Activated CD4-positive, alpha-beta T cell treated with anti-CD3 and anti-CD28 coated beads for 36 hours (primary cell): Measurements from ENCODE around the gene ZNF341. TPM values are rescaled to one million over a fixed set of nuclear protein-coding genes. Genes with fewer than 3 reads are reported as not detected.
"Not testable (repeated sequence)": the region's sequence is repeated elsewhere in the genome, so short reads cannot be mapped to it uniquely, and the experiment has no call there.

ENCODE experiments used
- ATAC-seq: fragments of 200-7000 bp; cut with Tn5 transposase; one replicate; pipeline ENCODE4 v1.10.0; 2021; ENCODE audit warnings: mild to moderate bottlenecking, moderate library complexity
- CTCF ChIA-PET: fragments of 350-600 bp; sonication (Branson Sonifier 250); formaldehyde crosslinking; loops from one replicate; lab custom pipeline; 2021; ENCODE audit warnings: antibody characterized with exemption; lab: Charles Lee
- POLR2A ChIA-PET: fragments of 350-600 bp; sonication (Branson Sonifier 250); formaldehyde crosslinking; loops from one replicate; lab custom pipeline; 2021; ENCODE audit warnings: antibody characterized with exemption, inconsistent platforms; lab: Charles Lee
- DNase-seq: peaks from one replicate; pipeline ENCODE4 v3.0.0-alpha.2; 2020
- H3K27ac Mint-ChIP-seq: one replicate; pipeline ENCODE4 v1.8.0; 2021; ENCODE audit warnings: mixed read lengths
- H3K27me3 Mint-ChIP-seq: one replicate; pipeline ENCODE4 v1.8.0; 2021; ENCODE audit warnings: mixed read lengths
- H3K36me3 Mint-ChIP-seq: one replicate; pipeline ENCODE4 v1.8.0; 2021; ENCODE audit warnings: low read depth, mixed read lengths
- H3K4me1 Mint-ChIP-seq: one replicate; pipeline ENCODE4 v1.8.0; 2021; ENCODE audit warnings: mixed read lengths
- H3K4me3 Mint-ChIP-seq: one replicate; pipeline ENCODE4 v1.8.0; 2021; ENCODE audit warnings: mild to moderate bottlenecking, moderate library complexity, mixed read lengths
- H3K9me3 Mint-ChIP-seq: one replicate; pipeline ENCODE4 v1.8.0; 2021; ENCODE audit warnings: low read depth, mixed read lengths
- intact Hi-C, 2 experiments: fragments of 100-400 bp; cut with DNase I in 1 of 2; cut with micrococcal nuclease in 1 of 2; formaldehyde crosslinking; loops; one replicate each; pipeline versions ENCODE4 v1.14.2 to v1.15.1; 2022 to 2024; cut with DNase I, micrococcal nuclease
- total RNA-seq, 2 experiments: library from RNA; stranded (reverse); gene quantifications; one replicate each; pipeline ENCODE4 v1.2.3, GENCODE V29; 2021

The ZNF341 gene
- total RNA-seq, 2 experiments from 2014 or later: 4.3 to 6.1 TPM

DNA sequence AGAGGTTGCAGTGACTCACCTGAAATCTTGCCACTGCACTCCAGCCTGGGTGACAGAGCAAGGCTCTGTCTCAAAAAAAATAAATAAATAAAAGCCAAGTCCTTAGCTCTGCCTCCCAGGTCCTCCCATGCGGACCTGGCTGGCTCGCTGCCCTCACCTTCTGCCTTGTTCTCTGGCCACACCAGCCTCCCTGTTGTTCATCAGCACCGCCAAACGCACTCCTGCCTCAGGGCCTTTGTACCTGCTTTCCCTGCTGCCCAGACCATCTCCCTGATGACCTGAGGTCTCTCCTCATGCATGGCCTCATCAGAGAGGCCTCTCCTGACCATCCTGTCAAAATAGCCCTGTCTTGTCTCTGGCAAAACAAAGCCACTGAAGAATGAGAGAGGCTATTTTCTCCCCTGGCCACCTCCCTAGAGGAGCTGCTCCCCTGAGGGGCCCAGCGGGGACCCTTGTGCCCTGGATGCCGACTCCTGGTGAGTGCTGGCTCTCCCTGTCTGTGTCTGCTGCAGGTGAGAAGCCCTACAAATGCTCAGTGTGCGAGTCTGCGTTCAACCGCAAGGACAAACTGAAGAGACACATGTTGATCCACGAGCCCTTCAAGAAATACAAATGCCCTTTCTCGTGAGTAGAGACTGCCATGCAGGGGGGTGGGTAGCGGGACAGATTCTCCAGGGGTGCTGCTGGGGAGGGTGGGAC is 56.7 kb downstream of the ZNF341 start:
- intact Hi-C loops: no loop called here
- ChIA-PET CTCF (interaction anchor here (0.7 kb wide), 1 partner anchor 152 kb away, joined by 3 read pairs; no protein-coding TSS in a partner anchor), POLR2A (interaction anchor here (0.8 kb wide), 1 partner anchor 84 kb away, joined by 3 read pairs; no protein-coding TSS in a partner anchor)
- Mint-ChIP-seq H3K9me3 (no peaks in the 10 kb centered on the region), H3K4me1 (peaks cover 5% of the 10 kb centered on the region), H3K4me3 (no peak overlapping the region), H3K27ac (no peak overlapping the region), H3K27me3 (no peaks in the 10 kb centered on the region), H3K36me3 (peaks cover 2% of the 10 kb centered on the region)
- DNase-seq: no peak
- ATAC-seq: no peak

DNA sequence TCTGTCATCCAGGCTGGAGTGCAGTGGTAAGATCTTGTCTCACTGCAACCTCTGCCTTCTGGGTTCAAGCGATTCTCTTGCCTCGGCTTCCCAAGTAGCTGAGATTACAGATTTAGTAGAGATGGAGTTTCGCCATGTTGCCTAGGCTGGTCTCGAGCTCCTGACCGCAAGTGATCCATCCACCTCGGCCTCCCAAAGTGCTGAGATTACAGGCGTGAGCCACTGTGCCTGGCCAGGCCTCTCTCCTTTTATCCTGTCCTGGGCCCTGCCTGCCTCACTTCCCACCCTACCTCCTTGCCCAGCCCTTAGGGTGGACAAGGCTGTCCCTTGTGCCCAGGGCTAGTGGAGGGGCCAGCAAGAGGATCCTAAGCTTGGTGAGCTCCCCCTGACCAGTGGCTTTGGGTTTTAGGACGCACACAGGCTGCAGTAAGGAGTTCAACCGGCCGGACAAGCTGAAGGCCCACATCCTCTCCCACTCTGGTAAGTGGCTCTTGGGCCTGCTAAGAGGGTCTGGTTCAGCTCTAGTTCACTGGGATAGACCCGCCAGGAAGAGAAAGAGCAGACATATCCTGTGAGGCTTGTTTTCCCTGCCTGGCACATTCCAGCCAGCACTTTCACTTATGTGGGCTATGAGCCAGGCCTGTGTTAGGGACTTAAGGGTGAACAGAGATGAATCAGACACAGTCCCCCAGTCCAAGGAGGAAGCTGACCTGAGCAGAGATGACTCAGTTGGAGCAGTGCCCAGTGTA is 57.5 kb downstream of the ZNF341 start:
- no peak overlapping the region for H3K4me3 Mint-ChIP-seq
- DNase-seq: no peak
- peaks cover 5% of the 10 kb centered on the region for H3K4me1 Mint-ChIP-seq
- no peaks in the 10 kb centered on the region for H3K9me3 Mint-ChIP-seq
- POLR2A ChIA-PET: interaction anchor here (0.8 kb wide), 1 partner anchor 85 kb away, joined by 3 read pairs; no protein-coding TSS in a partner anchor
- intact Hi-C loops: no loop called here
- no peak overlapping the region for H3K27ac Mint-ChIP-seq
- ATAC-seq: no peak
- H3K27me3 Mint-ChIP-seq: no peaks in the 10 kb centered on the region
- peaks cover 2% of the 10 kb centered on the region for H3K36me3 Mint-ChIP-seq
- CTCF ChIA-PET: interaction anchor here (0.9 kb wide), 1 partner anchor 388 kb away, joined by 3 read pairs; the partner anchor contains the start of gene CDK5RAP1

DNA sequence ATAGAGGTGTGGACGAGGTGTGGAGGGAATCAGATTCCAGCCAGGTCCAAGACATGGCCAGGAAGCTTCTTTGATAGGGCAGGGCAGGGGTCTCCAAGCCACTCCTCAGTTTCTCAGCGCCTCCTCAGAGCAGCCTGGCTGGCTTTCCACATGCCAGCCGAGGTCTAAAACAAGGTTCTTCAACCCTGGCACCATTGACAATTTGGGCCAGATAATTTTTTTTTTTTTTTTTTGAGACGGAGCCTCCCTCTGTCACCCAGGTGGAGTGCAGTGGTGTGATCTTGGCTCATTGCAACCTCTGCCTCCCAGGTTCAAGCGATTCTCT is 58.0 kb downstream of the ZNF341 start:
- POLR2A ChIA-PET: no interaction called here
- DNase-seq (no peak), ATAC-seq (no peak)
- Mint-ChIP-seq H3K4me3 (no peak overlapping the region), H3K27ac (no peak overlapping the region), H3K27me3 (no peaks in the 10 kb centered on the region), H3K9me3 (no peaks in the 10 kb centered on the region), H3K4me1 (peaks cover 5% of the 10 kb centered on the region), H3K36me3 (peaks cover 2% of the 10 kb centered on the region)
- intact Hi-C loops: no loop called here
- CTCF ChIA-PET: interaction anchor here (0.9 kb wide), 1 partner anchor 388 kb away, joined by 3 read pairs; the partner anchor contains the start of gene CDK5RAP1

- intact Hi-C loops: no loop called here
Observed at GRCh38 chr20:33790566-33790965, 58.8 kb downstream of the ZNF341 start.

GRCh38 chr20:33791021-33791420 is 59.2 kb downstream of the ZNF341 start:
- Mint-ChIP-seq H3K4me3 (no peak overlapping the region), H3K4me1 (peaks cover 5% of the 10 kb centered on the region), H3K9me3 (no peaks in the 10 kb centered on the region), H3K36me3 (peaks cover 2% of the 10 kb centered on the region), H3K27ac (no peak overlapping the region), H3K27me3 (no peaks in the 10 kb centered on the region)
- ATAC-seq: no peak
- intact Hi-C loops: no loop called here
- DNase-seq: no peak
- CTCF ChIA-PET: interaction anchor here (0.7 to 1.1 kb wide), 2 partner anchors 25 to 349 kb away, joined by 3 read pairs; no protein-coding TSS in a partner anchor
- POLR2A ChIA-PET: no interaction called here

More at GRCh38 chr20:33790566-33790965, 58.8 kb downstream of the ZNF341 start:
- ChIA-PET CTCF (interaction anchor here (0.7 kb wide), 1 partner anchor 350 kb away, joined by 3 read pairs; no protein-coding TSS in a partner anchor), POLR2A (no interaction called here)
- peaks cover 2% of the 10 kb centered on the region for H3K36me3 Mint-ChIP-seq
- ATAC-seq (no peak), DNase-seq (no peak)
- H3K27me3 Mint-ChIP-seq: no peaks in the 10 kb centered on the region
- H3K4me3 Mint-ChIP-seq: no peak overlapping the region
- peaks cover 5% of the 10 kb centered on the region for H3K4me1 Mint-ChIP-seq
- no peaks in the 10 kb centered on the region for H3K9me3 Mint-ChIP-seq
- no peak overlapping the region for H3K27ac Mint-ChIP-seq

DNA sequence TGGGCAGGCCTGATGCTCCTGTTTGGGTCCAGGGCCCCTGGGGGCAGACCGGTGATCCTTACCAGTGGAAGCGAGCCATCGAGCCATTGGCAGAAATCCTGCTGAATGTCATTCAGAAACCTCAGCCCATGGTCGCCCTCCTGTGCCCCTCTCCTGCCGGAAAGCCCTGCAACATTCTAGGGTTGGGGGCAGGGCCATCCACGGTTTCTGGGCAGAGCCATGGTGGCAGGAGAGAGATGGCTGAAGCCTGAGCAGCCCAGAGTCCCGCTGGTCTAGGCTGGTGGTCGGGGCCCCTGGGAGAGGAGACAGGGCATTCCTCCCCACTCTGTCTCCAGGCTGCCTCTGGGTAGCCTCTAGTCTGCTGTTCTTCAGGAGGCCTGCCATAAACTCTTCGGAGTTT is 59.7 kb downstream of the ZNF341 start:
- CTCF ChIA-PET: interaction anchor here (0.6 to 1.5 kb wide), 15 partner anchors 22 to 490 kb away, joined by 3 to 7 read pairs (median 3); no protein-coding TSS in a partner anchor
- peaks cover 5% of the 10 kb centered on the region for H3K4me1 Mint-ChIP-seq
- H3K36me3 Mint-ChIP-seq: no peaks in the 10 kb centered on the region
- no peak overlapping the region for H3K4me3 Mint-ChIP-seq
- POLR2A ChIA-PET: no interaction called here
- no peak overlapping the region for H3K27ac Mint-ChIP-seq
- intact Hi-C loops: no loop called here
- no peaks in the 10 kb centered on the region for H3K9me3 Mint-ChIP-seq
- no peak for DNase-seq
- no peaks in the 10 kb centered on the region for H3K27me3 Mint-ChIP-seq
- no peak for ATAC-seq

DNA sequence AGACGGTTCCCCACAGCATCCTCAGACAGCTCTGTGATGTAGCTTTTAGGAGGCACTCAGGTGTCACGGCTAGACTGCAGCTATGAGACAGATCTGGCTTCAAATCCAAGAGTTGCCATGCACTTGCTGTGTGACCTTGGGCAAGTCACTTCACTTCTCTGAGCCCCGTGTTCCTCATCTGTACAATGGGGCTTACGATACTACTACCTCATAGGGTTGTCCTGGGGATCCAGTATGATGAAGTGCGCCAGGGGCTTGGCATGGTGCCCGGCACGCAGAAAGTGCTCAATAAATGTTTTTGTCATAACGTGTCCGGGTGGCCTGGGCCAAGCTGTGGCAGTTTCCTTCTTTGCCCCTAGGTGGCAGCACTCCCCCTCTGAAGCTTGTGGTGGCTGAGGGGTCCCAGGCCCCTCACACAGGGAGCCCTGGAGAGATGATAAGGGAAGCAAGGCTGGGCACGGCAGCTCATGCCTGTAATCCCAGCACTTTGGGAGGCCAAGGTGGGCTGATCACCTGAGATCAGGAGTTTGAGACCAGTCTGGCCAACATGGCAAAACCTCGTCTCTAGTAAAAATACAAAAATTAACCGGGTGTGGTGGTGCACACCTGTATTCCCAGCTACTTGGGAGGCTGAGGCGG is 60.3 kb downstream of the ZNF341 start:
- no peaks in the 10 kb centered on the region for H3K9me3 Mint-ChIP-seq
- peaks cover 3% of the 10 kb centered on the region for H3K4me1 Mint-ChIP-seq
- intact Hi-C loops: loop anchor here in 1 of 2 experiments (1.0 kb wide), 1 partner anchor 337 kb away; no protein-coding TSS in a partner anchor
- no peak overlapping the region for H3K27ac Mint-ChIP-seq
- H3K27me3 Mint-ChIP-seq: no peaks in the 10 kb centered on the region
- H3K4me3 Mint-ChIP-seq: no peak overlapping the region
- ChIA-PET POLR2A (no interaction called here), CTCF (interaction anchor here (0.6 to 1.6 kb wide), 24 partner anchors 21 to 490 kb away, joined by 3 to 7 read pairs (median 3); partner anchors contain the start of gene CDK5RAP1)
- DNase-seq: peak; percentile 70
- ATAC-seq: peak; percentile 79
- H3K36me3 Mint-ChIP-seq: no peaks in the 10 kb centered on the region

DNA sequence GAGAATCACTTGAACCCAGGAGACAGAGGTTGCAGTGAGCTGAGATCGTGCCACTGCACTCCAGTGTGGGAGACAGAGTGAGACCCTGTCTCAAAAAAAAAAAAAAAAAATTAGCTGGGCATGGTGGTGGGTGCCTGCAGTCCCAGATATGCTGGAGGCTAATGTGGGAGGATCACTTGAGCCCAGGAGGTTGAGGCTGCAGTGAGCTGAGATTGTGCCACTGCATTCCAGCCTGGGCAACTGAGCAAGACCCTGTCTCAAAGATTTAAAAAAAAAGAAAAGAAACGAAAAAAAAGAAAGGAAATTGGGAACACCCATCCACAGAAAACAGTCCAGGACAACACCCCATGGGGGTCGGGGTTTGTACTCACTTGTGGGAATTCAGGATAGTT is 60.8 kb downstream of the ZNF341 start:
- CTCF ChIA-PET: interaction anchor here (0.6 to 1.6 kb wide), 22 partner anchors 21 to 491 kb away, joined by 3 to 7 read pairs (median 3); partner anchors contain the start of gene CDK5RAP1
- H3K36me3 Mint-ChIP-seq, POLR2A ChIA-PET, H3K4me1 Mint-ChIP-seq, H3K27ac Mint-ChIP-seq, ATAC-seq, H3K9me3 Mint-ChIP-seq, H3K4me3 Mint-ChIP-seq, DNase-seq, H3K27me3 Mint-ChIP-seq: not testable (repeated sequence)
- intact Hi-C loops: loop anchor here in 1 of 2 experiments (1.0 kb wide), 1 partner anchor 337 kb away; no protein-coding TSS in a partner anchor

DNA sequence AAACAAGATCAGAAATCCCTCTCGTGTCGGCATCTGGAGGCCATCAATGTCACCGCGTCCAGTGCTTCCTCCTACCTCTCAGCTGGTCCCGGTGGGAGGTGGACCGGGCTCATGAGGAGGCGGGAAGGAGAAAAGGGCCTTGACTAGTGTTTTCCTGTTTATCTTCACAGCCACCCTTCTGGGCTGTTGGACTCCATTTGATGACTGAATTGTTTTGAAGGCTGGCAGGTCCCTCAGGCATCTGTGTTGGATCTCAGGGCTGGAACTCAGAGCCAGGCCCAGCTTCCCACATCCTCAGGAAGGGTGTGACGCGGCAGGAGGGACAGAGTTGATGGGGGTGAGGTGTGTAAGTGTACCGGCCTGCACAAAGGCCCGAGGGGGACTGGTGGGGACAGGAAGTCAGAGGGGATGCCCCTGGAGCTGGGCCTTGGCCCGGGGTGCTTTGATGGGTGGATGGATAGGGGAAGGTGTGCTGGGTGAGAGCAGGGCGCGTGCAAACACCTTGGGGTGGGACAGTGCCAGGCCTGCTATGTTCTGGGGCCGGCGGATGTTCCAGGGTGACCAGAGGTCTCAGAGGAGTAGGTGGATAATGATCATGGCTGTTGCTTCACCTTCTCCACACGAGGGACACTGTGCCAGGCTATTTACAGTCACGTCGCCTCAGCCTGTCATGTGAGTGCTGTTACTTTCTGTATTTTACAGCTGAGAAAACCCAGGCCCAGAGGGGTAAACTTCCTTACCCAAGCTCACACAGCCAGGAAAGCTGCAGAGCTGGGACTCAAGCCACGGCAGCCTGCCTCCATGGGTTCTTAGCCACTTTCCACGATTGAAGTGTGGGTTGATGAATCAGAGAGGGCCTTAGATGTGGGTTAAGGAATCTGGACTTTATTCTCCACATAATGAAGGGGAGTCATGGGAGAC is 61.5 kb downstream of the ZNF341 start:
- ChIA-PET POLR2A (no interaction called here), CTCF (interaction anchor here (0.6 to 2.1 kb wide), 24 partner anchors 10 to 392 kb away, joined by 3 to 8 read pairs (median 3); partner anchors contain the start of genes CDK5RAP1 and CHMP4B)
- Mint-ChIP-seq H3K4me3 (no peak overlapping the region), H3K27ac (no peak overlapping the region), H3K36me3 (no peaks in the 10 kb centered on the region), H3K9me3 (no peaks in the 10 kb centered on the region), H3K27me3 (no peaks in the 10 kb centered on the region), H3K4me1 (no peaks in the 10 kb centered on the region)
- no peak for ATAC-seq
- no peak for DNase-seq
- intact Hi-C loops: no loop called here

GRCh38 chr20:33796263-33796906 is 64.6 kb downstream of the ZNF341 start:
- ATAC-seq (no peak), DNase-seq (no peak)
- no peaks in the 10 kb centered on the region for H3K4me1 Mint-ChIP-seq
- H3K27ac Mint-ChIP-seq: no peak overlapping the region
- intact Hi-C loops: no loop called here
- no peaks in the 10 kb centered on the region for H3K27me3 Mint-ChIP-seq
- no peaks in the 10 kb centered on the region for H3K9me3 Mint-ChIP-seq
- CTCF ChIA-PET: no interaction called here
- H3K36me3 Mint-ChIP-seq: no peaks in the 10 kb centered on the region
- POLR2A ChIA-PET: no interaction called here
- no peak overlapping the region for H3K4me3 Mint-ChIP-seq
